GM21576 (cell line): ENCODE measurements around the gene CHST13.

Source experiments
- ATAC-seq: cut with Tn5 transposase; IDR thresholded peaks from one replicate; pipeline ENCODE4 v1.9.1; 2021; ENCODE audit warnings: mild to moderate bottlenecking, moderate library complexity; ENCODE audit not compliant: unreplicated experiment

Gene CHST13

GRCh38 chr3:126552688-126553283, 28.8 kb downstream of the CHST13 start:
- no peak for ATAC-seq

DNA sequence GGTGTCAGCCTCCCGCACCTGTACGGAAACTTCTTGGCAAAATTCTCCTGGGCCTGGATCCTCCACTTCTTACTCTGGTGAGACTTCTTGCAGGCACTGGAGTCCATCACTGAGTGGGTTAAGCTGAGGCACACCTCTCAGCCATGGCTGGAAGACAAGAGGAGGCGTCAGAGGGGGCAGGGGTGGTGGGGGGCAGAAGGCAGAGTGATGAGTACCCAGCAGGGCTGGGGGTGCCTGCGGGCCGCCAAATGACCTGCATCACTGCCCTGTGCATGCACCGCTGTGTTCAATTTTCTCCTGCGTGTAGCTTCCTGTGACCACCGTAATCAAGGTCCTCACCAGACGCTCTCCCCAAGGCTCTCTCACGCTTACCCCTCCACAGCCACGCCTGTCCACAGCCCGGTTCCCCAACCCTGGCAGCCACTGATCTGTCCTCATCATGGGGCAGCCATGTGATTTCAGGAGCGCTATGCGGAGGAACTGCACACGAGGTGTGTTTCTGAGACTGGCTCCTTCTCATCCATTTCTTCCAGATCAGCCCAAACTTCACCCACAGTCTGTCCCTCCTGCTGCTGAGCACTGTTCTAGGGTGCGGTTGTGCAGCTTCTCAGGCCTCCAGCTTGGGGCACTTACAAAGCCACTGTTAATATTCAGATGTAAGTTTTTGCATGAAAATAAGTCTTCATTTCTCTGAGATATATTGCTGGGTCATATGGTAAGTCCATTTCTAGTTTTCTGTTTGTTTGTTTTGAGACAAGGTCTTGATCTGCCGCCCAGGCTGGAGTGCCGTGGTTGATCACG, 29.5 kb downstream of the CHST13 start:
- no peak for ATAC-seq

DNA sequence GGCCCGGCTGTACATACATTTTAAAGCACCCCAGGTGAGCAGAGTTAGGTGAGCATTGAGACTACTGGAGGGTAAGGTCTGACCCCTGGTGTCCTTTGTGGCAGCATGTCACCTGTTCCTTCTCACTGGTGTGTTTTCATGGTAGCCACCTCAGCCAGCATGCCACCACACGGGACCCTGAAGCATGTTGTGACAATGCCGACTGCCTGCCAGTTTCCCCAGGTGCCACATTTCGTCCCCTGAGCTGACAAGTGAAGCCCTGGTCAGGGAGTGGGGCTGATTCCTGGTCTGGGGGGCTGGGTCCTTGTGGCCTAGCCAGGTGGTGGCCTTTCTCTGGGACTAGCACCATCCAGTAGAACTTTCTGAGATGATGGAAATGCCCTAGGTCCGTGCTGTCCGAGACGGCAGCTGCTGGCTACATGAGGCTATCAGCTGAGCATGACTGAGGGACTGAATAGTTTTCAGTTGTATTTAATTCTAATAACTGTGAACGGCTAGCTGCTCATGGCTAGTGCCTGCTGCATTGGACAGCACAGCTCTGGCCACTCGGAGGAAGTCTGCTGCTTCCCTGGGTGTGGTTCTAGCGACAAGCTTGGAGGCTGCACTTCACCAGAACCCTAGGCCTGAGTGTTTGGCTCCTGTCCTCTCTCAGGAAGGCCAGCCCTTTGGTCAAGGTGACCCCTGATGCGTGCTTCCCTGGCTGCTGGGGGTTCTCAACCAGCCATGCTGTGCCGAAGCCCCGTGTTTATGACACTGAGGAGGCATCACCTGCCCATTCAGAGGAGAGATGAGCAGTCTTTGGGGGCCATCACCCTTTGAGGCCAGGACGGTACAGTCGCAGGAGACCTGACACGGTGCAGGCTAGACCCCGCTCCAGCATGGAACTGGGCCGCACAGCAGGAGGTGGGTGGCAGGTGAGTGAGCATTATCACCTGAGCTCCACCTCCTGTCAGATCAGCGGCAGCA, 30.9 kb downstream of the CHST13 start:
- no peak for ATAC-seq

DNA sequence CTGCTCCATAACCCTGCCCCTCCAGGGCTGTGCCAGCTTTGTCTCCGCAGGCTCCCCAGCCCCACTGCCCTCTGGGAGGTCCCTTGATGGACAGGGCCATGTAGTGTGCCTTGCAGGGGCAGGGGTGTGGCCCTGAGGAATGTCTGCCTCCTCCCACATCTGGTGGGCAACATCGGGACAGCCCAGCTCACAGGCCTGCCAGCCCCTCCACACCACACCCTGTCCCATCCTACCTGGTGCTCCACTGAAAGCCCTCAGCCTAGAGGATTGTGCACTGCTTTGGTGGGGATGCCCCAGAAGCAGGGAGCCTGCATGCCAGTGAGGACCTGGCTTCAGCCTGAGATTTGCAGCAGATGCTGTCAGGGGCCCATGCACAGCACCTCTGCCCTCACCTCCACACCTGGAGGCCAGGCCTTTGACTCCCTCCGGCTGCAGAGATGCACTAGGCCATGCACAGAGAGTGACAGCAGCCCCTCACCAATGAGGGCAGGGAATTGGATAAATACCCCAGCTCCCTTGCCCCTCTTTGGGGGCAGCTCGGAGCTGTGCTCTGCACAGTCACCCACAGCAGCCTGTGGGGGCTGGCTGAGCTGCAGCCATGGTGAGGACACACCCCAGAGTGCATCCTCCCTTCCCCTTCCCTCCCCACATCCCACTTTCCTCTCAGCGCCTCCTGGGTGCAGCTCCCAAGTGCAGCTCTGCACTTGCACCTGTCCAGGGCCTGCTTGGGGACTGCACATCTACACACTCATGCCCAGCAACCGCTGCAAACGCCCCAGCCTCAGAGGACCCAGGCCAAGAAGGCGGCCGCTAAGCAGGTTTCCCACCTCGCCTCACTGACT, 32.1 kb downstream of the CHST13 start:
- no peak for ATAC-seq

- ATAC-seq, result no peak
Observed at GRCh38 chr3:126556637-126557414, 32.9 kb downstream of the CHST13 start.

GRCh38 chr3:126557415-126557745, 33.4 kb downstream of the CHST13 start:
- no peak for ATAC-seq

- ATAC-seq, result no peak
Observed at GRCh38 chr3:126557761-126558160, 33.8 kb downstream of the CHST13 start.

DNA sequence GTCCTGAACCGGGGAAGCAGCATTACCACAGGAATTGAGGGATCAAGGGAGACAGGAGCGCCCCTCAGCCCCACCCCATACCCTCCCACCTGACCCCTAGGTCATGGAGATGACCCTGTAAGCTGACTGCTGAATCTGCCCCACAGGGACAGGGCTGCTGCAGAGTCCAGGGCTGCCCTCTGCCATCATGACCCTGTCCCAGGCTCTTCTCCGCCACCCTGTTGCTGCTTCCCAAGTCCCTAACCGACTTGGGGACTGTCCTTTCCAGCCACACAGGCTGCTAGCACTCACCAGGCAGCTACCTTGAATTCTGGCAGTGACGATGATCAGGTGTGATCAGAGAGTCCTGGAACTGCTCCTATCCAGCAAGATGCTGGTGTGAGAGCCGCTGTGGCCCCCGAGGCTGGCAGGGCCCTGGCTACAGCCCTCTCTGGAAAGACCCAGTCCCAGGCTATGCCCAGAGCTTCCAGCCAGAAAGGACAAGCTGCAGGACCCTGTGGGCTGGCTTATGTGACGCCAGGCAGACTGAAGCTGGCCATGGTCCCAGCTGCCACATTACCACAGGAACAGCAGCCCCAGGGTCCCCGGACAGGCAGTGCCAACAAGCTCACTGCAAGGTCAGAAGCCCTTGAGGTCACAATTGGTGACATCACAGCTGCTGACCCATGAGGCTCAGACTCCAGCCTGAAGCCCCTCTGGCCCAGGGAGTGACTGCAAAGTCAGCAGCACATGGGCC, 34.5 kb downstream of the CHST13 start, which contains the start of gene C3orf22:
C3orf22 (minus strand) TSS at position 597 of the 736 bp plus-strand sequence. CDS start 5,542 bp downstream, outside the sequence.
- no peak for ATAC-seq

DNA sequence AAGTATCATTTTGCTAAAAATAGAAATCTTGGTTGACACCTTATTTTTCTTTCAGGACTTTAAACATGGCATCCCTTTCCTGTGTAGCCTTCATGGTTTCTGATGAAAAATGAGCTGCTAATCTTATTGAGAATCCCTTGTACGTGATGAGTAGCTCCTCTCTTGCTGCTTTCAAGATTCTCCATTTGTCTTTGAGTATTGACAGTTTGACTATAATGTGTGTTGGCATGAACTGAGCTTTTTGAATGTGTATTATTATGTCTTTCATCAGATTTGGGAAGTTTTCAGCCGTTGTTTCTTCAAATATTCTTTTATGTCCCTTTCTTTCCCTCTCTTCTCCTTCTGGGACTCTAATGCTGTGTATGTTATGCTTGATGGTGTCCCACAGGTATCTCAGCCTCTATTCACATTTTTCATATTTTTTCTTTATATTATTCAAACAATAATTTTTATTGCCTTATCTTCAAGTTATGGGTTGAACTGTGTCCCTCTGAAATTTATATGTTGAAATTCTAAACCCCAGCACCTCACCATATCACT, 38.9 kb downstream of the CHST13 start:
- ATAC-seq, result no peak

DNA sequence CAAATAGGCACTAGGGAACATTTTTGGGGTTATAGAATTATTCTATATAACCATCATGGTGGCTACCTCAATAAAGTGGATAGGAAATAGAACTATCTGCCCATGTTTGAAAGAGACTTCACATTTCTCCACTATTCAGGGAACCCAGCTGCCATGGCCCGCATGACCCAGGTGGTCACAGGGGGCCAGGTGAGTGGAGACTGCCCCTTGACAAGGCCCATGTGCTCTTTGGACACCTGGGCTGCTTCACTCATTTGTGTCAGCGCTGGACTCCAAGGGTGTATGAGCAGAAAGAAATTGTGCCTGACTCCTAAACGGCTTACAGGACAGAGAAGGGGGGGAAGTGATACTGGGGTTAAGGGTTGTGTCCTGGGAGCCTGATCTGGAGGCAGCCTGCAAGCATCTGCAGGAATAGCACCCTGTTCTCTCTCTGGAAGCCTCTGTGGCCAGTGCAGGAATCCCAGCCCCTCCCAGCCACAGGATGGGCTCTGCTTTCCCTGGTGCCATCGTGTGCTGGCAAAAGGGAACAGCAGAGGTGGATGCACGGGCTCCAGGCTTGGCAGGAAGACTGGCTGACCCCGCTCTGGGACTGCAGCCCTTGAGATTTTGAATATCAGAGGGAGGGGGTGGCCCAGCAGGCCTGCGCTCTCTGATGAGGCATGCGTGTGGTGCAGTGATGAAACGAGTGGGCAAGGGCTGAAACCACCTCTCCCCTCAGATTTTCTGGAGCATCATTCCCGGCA, 43.9 kb downstream of the CHST13 start:
- ATAC-seq, result no peak

DNA sequence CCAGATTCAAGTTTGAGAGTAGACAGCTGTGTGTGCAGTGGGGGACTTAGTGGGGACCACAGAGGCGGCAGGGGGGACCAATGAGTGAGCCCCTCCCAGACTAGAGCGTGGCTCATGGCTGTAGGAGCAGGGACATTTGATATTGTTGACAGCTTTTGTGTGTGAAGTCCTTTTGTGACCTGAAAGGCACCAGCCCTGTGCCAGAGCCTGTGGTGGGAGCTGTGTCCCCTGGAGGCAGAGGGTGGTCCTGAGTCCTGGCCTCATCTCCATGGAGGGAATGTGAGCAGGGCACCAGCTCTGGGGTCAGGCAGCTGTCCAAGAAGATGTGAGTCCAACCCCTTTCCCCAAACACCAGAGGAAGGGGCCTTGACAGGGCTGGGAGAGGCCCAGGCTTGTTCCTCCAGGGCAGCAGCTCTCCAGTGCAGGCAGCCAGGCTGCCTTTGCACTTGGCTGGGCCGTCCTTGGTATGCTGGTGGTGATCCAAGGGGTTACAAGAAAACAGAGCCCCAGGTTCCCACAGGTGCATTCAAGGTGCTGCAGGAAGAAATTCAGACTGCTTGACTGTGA, 44.9 kb downstream of the CHST13 start:
- no peak for ATAC-seq

DNA sequence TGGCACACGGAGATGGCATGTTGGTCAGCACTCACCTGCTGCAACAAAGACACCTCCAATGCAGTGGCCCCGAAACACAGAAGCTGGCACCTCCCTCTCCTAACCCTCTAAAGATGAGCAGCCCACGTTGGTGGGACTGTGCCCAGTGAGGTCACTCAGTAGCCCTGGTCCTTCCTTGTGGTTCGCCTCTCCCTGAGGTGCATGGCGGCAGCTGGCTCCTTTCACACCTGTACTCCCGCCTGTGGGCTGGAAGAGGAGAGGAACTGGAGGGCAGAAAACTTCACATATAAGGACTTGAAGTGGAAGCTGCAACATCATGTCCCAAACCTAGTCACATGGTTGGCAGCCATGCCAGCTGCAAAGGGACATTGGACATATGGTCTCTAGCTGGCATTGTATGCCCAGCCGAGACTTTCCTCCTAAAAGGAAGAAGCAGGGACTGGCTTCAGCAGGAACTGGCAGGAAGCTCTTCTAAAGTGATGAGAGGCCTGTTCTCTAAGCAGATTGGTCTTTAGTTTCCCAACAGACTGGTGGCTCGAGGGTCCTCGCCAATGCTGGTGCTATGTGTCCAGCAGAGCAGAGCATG, 45.5 kb downstream of the CHST13 start:
- ATAC-seq, result no peak

GRCh38 chr3:126570103-126570541, 46.2 kb downstream of the CHST13 start:
- ATAC-seq, result no peak

GRCh38 chr3:126571078-126571477, 47.1 kb downstream of the CHST13 start:
- no peak for ATAC-seq

GRCh38 chr3:126573492-126574117, 49.6 kb downstream of the CHST13 start:
- ATAC-seq, result no peak

DNA sequence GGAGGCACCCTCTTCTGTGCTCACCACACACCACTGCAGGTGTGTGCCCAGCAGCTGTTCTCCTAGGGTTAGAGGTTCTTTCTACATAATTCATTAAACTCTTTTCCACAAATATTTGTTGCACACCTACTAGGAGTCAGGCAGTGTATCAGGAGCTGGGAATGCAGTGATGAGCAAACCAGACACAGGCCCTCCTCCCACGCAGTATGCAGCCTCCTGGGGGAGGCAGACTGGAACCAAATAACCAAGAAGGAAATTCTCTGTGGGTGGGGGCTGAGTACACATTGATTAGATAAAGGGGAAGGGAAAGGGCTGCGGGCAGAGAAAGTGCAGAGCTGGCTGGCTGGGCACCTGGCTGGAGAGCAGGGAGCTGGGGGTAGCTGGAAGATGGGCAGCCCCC, 53.3 kb downstream of the CHST13 start:
- no peak for ATAC-seq

- ATAC-seq, result no peak
Observed at GRCh38 chr3:126578702-126579101, 54.7 kb downstream of the CHST13 start.
